GM12878 (cell line): ENCODE results near the gene DNAAF9. TPM values are rescaled to one million over a fixed set of nuclear protein-coding genes. Genes with fewer than 3 reads are reported as not detected.

ENCODE experiments used
- ATAC-seq: fragments of 200-7000 bp; cut with Tn5 transposase; 3 replicates; pipeline ENCODE4 v1.9.1; 2020; ENCODE audit warnings: mild to moderate bottlenecking, moderate library complexity
- BruUV-seq: library from RNA; stranded (reverse); fragments of 400-500 nt; replicated peaks from 2 replicates; lab custom pipeline; 2021; lab: Mats Ljungman, UMichigan
- CTCF ChIA-PET: fragments of 300-600 bp; sonication (Branson Sonifier 250); formaldehyde crosslinking; extraction: SDS; loops from one replicate; lab custom pipeline; 2021; ENCODE audit warnings: inconsistent platforms; lab: Yijun Ruan, JAX
- POLR2A ChIA-PET: fragments of 350-600 bp; formaldehyde crosslinking; extraction: SDS; loops from one replicate; lab custom pipeline; 2021; ENCODE audit warnings: inconsistent platforms; lab: Charles Lee
- RAD21 ChIA-PET: fragments of 300-600 bp; sonication (Branson Sonifier 250); formaldehyde crosslinking; loops from one replicate; lab custom pipeline; 2023; ENCODE audit warnings: antibody characterized with exemption; ENCODE audit not compliant: unreplicated experiment; lab: Charles Lee
- SMC1A ChIA-PET: fragments of 300-600 bp; sonication (Branson Sonifier 250); formaldehyde crosslinking; loops from one replicate; lab custom pipeline; 2023; ENCODE audit not compliant: unreplicated experiment, uncharacterized antibody; lab: Charles Lee
- DNase-seq: peaks from one replicate; pipeline ENCODE4 v3.0.0-alpha.2; 2011; ENCODE audit warnings: low read depth, low spot score
- FAIRE-seq: peaks from 3 replicates; lab custom pipeline; 2011; peaks lifted over from hg19 to GRCh38; lab: Jason Lieb, UNC
- H2AFZ ChIP-seq: 2 replicates; pipeline ENCODE4 v1.6.0; 2011; ENCODE audit warnings: low read depth, low read length, control low read depth; ENCODE audit not compliant: control insufficient read depth
- H3K27ac ChIP-seq: 2 replicates; pipeline ENCODE4 v1.5.1; 2011; ENCODE audit warnings: control low read depth; ENCODE audit not compliant: control insufficient read depth, insufficient read depth
- H3K27me3 ChIP-seq, 2 experiments: replicated peaks in 1 of 2; 2 replicates each; pipeline versions ENCODE4 v1.6.0 to v1.6.1; 2011; ENCODE audit warnings: low read length in 1 of 2; ENCODE audit not compliant: control insufficient read depth in 2 of 2, insufficient read depth in 2 of 2
- H3K36me3 ChIP-seq, 2 experiments: 2 replicates each; pipeline ENCODE4 v1.5.1; 2011; ENCODE audit warnings: low read length in 1 of 2; ENCODE audit not compliant: control insufficient read depth in 2 of 2, insufficient read depth in 2 of 2
- H3K4me1 ChIP-seq: 2 replicates; pipeline ENCODE4 v1.6.1; 2011; ENCODE audit warnings: mild to moderate bottlenecking, low read length, moderate library complexity, mixed read lengths; ENCODE audit not compliant: control insufficient read depth, insufficient read depth
- H3K4me2 ChIP-seq: 2 replicates; pipeline ENCODE4 v1.6.0; 2011; ENCODE audit warnings: control low read depth; ENCODE audit not compliant: control insufficient read depth, insufficient read depth
- H3K4me3 ChIP-seq: fragments of 200-600 bp; sonication (generic); 2 replicates; pipeline ENCODE4 v1.5.1; 2016
- H3K79me2 ChIP-seq: 2 replicates; pipeline ENCODE4 v1.6.0; 2011; ENCODE audit warnings: low read length; ENCODE audit not compliant: control insufficient read depth, insufficient read depth
- H3K9ac ChIP-seq: 2 replicates; pipeline ENCODE4 v1.8.0; 2011; ENCODE audit warnings: low read length, control low read depth, mixed read lengths; ENCODE audit not compliant: control insufficient read depth, insufficient read depth
- H3K9me3 ChIP-seq: replicated peaks from 3 replicates; pipeline ENCODE4 v1.5.1; 2011; ENCODE audit warnings: mild to moderate bottlenecking, low read length; ENCODE audit not compliant: control insufficient read depth, insufficient read depth
- H4K20me1 ChIP-seq: 2 replicates; pipeline ENCODE4 v1.6.0; 2011; ENCODE audit not compliant: control insufficient read depth, insufficient read depth
- BRCA1 ChIP-seq: IDR thresholded peaks from 2 replicates; pipeline ENCODE4 v1.6.1; 2011; ENCODE audit warnings: low read depth, low read length, improper control_type of control experiment
- GABPA ChIP-seq: IDR thresholded peaks from 2 replicates; pipeline ENCODE4 v1.6.1; 2014; ENCODE audit warnings: antibody characterized with exemption, low read depth, mild to moderate bottlenecking, inconsistent platforms
- HSF1 ChIP-seq: fragments of 150-350 bp; IDR thresholded peaks from 2 replicates; pipeline ENCODE4 v1.6.1; 2014; ENCODE audit warnings: mild to moderate bottlenecking, low read depth, low read length
- LARP7 ChIP-seq: fragments of 450-650 bp; IDR thresholded peaks from 2 replicates; pipeline ENCODE4 v1.6.1; 2017; ENCODE audit warnings: mild to moderate bottlenecking
- NKRF ChIP-seq: fragments of 450-650 bp; conservative IDR thresholded peaks from 2 replicates; pipeline ENCODE4 v1.6.1; 2017; ENCODE audit warnings: mild to moderate bottlenecking, moderate library complexity
- POLR2AphosphoS5 ChIP-seq: IDR thresholded peaks from 2 replicates; pipeline ENCODE4 v1.6.1; 2011; ENCODE audit warnings: mild to moderate bottlenecking, low read length, inconsistent platforms
- RAD51 ChIP-seq: fragments of 450-650 bp; IDR thresholded peaks from 2 replicates; pipeline ENCODE4 v1.6.1; 2016; ENCODE audit warnings: moderate library complexity, mild to moderate bottlenecking, inconsistent platforms
- TCF12 ChIP-seq: IDR thresholded peaks from 2 replicates; pipeline ENCODE4 v1.6.1; 2011; ENCODE audit warnings: low read depth, mild to moderate bottlenecking, low read length
- ZNF274 ChIP-seq: IDR thresholded peaks from one replicate; pipeline ENCODE4 v1.8.0; 2011; ENCODE audit not compliant: insufficient read length, insufficient read depth
- ZNF622 ChIP-seq: fragments of 450-650 bp; IDR thresholded peaks from 2 replicates; pipeline ENCODE4 v1.6.1; 2017; ENCODE audit warnings: mild to moderate bottlenecking, inconsistent platforms
- WGBS: methylation state at CpG from one replicate; pipeline ENCODE4 v1.1.6; 2016; ENCODE audit warnings: low lambda C conversion rate; ENCODE audit not compliant: insufficient replicate concordance, insufficient coverage; ENCODE audit errors: missing lambda C conversion rate; 5-methylcytosine and 5-hydroxymethylcytosine counted together
- in situ Hi-C: fragments of 300-500 bp; cut with MboI; formaldehyde crosslinking; loops from 9 replicates; pipeline ENCODE4 v1.14.3; 2018; ENCODE audit warnings: mixed read lengths
- intact Hi-C: fragments of 100-400 bp; cut with micrococcal nuclease; formaldehyde crosslinking; loops from one replicate; pipeline ENCODE4 v1.14.2; 2022; ENCODE audit not compliant: unreplicated experiment
- polyA plus RNA-seq, 11 experiments: library from polyadenylated mRNA; depleted of rRNA in 4 of 11; unstranded in 6 of 11; stranded (reverse) in 5 of 11; fragments of >200 nt; fragmentation: Nextera tagmentation in 4 of 11; fragmentation: Illumina TruSeq in 1 of 11; extraction: Ambion mirVana in 4 of 11; extraction: Trizol in 1 of 11; gene quantifications; 1 replicate in 1 of 11; 2 replicates in 10 of 11; pipeline versions ENCODE4 v1.2.1 to v1.2.3, GENCODE V29; 2011 to 2016; ENCODE audit warnings: inconsistent platforms in 2 of 11, missing spikeins in 2 of 11, low read depth in 1 of 11
- total RNA-seq, 4 experiments: library from RNA; depleted of rRNA in 3 of 4; stranded (reverse); fragments of >200 nt in 3 of 4; fragmentation: Illumina TruSeq in 1 of 4; extraction: Trizol in 1 of 4; gene quantifications; 2 replicates each; pipeline versions ENCODE4 v1.2.1 to v1.2.3, GENCODE V29; 2013 to 2021

Gene DNAAF9
- total and polyA plus RNA-seq, 10 of the 15 experiments (the other 5 are each of a cell fraction or from before 2014, with no cell fraction given): 0.08 to 2.1 (median 1.3) TPM

GRCh38 chr20:3456648-3457047 is 49.2 kb upstream of the DNAAF9 start:
- H4K20me1 ChIP-seq: no peaks in the 10 kb centered on the region
- 8% methylated on average over 4 of the region's 4 CpGs for WGBS
- no peak overlapping the region for H3K4me3 ChIP-seq
- DNase-seq: no peak
- no peak overlapping the region for H3K4me2 ChIP-seq
- H3K36me3 ChIP-seq: no peaks in the 10 kb centered on the region
- H3K79me2 ChIP-seq: no peaks in the 10 kb centered on the region
- H3K9me3 ChIP-seq: no peaks in the 10 kb centered on the region
- SMC1A ChIA-PET: no interaction called here
- no peak overlapping the region for H2AFZ ChIP-seq
- POLR2A ChIA-PET: no interaction called here
- H3K27me3 ChIP-seq: no peaks in the 10 kb centered on the region; a peak in 1 of 4 replicates
- no peak for ATAC-seq
- RAD21 ChIA-PET: no interaction called here
- intact Hi-C loops (no loop called here), in situ Hi-C loops (no loop called here)
- no peak overlapping the region for H3K27ac ChIP-seq
- CTCF ChIA-PET: no interaction called here
- BruUV-seq: no TSS peak
- TF ChIP-seq NKRF (no peak), ZNF622 (no peak), LARP7 (no peak), HSF1 (no peak), RAD51 (no peak), ZNF274 (no peak), BRCA1 (no peak), POLR2AphosphoS5 (no peak), TCF12 (no peak), GABPA (no peak)
- no peaks in the 10 kb centered on the region for H3K4me1 ChIP-seq
- H3K9ac ChIP-seq: no peak overlapping the region
- FAIRE-seq: no peak
